Neural progenitor cell (in vitro differentiated cells): ENCODE measurements around the gene MYCBPAP. TPM values are rescaled to one million over a fixed set of nuclear protein-coding genes. Genes with fewer than 3 reads are reported as not detected.

Source experiments
- DNase-seq: peaks from one replicate; pipeline ENCODE4 v3.0.0-alpha.2; 2016; ENCODE audit warnings: low spot score
- H2AFZ ChIP-seq: fragments of 200-600 bp; sonication (generic); replicated peaks from 2 replicates; pipeline ENCODE4 v1.6.1; 2016; ENCODE audit warnings: antibody characterized with exemption
- H3F3A ChIP-seq: fragments of 200-600 bp; sonication (generic); 2 replicates; pipeline ENCODE4 v1.6.1; 2016; ENCODE audit warnings: antibody characterized with exemption, low read depth
- H3K27ac ChIP-seq: fragments of 200-600 bp; sonication (generic); 2 replicates; pipeline ENCODE4 v1.5.1; 2016; ENCODE audit warnings: mild to moderate bottlenecking
- H3K27me3 ChIP-seq: fragments of 200-600 bp; sonication (generic); 2 replicates; pipeline ENCODE4 v1.6.1; 2016; ENCODE audit warnings: mild to moderate bottlenecking, moderate library complexity
- H3K36me3 ChIP-seq: fragments of 200-600 bp; sonication (generic); 2 replicates; pipeline ENCODE4 v1.5.1; 2016
- H3K4me1 ChIP-seq: fragments of 200-600 bp; sonication (generic); 2 replicates; pipeline ENCODE4 v1.6.1; 2016; ENCODE audit warnings: mixed run types
- H3K4me2 ChIP-seq: fragments of 200-600 bp; sonication (generic); 2 replicates; pipeline ENCODE4 v1.6.1; 2016
- H3K4me3 ChIP-seq: fragments of 200-600 bp; sonication (generic); 2 replicates; pipeline ENCODE4 v1.5.1; 2016
- H3K79me2 ChIP-seq: fragments of 200-600 bp; sonication (generic); 2 replicates; pipeline ENCODE4 v1.6.1; 2016; ENCODE audit warnings: low read depth
- H3K9ac ChIP-seq: fragments of 200-600 bp; sonication (generic); 2 replicates; pipeline ENCODE4 v1.6.1; 2016
- H3K9me3 ChIP-seq: fragments of 200-600 bp; sonication (generic); 2 replicates; pipeline ENCODE4 v1.5.1; 2016; ENCODE audit warnings: low read depth
- H4K20me1 ChIP-seq: fragments of 200-600 bp; sonication (generic); 2 replicates; pipeline ENCODE4 v1.6.1; 2016; ENCODE audit warnings: low read depth
- H3K27ac Mint-ChIP-seq: 3 replicates; pipeline ENCODE4 v1.8.0; 2021; ENCODE audit warnings: mixed read lengths
- H3K27me3 Mint-ChIP-seq: 2 replicates; pipeline ENCODE4 v1.8.0; 2022; ENCODE audit warnings: low read depth, mild to moderate bottlenecking, inconsistent platforms, moderate library complexity, mixed read lengths; ENCODE audit not compliant: insufficient read depth
- H3K36me3 Mint-ChIP-seq: 3 replicates; pipeline ENCODE4 v1.8.0; 2021; ENCODE audit warnings: mixed read lengths
- H3K4me1 Mint-ChIP-seq: 3 replicates; pipeline ENCODE4 v1.8.0; 2021; ENCODE audit warnings: mixed read lengths
- H3K4me3 Mint-ChIP-seq: 3 replicates; pipeline ENCODE4 v1.8.0; 2021; ENCODE audit warnings: mild to moderate bottlenecking, moderate library complexity, mixed read lengths
- H3K9me3 Mint-ChIP-seq: 3 replicates; pipeline ENCODE4 v1.8.0; 2020; ENCODE audit warnings: mixed read lengths
- CTCF ChIP-seq: fragments of 200-600 bp; sonication (generic); IDR thresholded peaks from 2 replicates; pipeline ENCODE4 v1.5.1; 2017; ENCODE audit warnings: antibody characterized with exemption, mild to moderate bottlenecking
- EZH2 ChIP-seq: fragments of 200-600 bp; sonication (generic); IDR thresholded peaks from 2 replicates; pipeline ENCODE4 v1.6.1; 2017; ENCODE audit warnings: antibody characterized with exemption, mild to moderate bottlenecking, moderate library complexity
- EZH2phosphoT487 ChIP-seq: fragments of 200-600 bp; sonication (generic); IDR thresholded peaks from 2 replicates; pipeline ENCODE4 v1.6.1; 2017; ENCODE audit warnings: antibody characterized with exemption
- total RNA-seq: library from RNA; depleted of rRNA; stranded (reverse); fragments of >200 nt; gene quantifications from 2 replicates; pipeline ENCODE4 v1.2.3, GENCODE V29; 2015; ENCODE audit warnings: low replicate concordance

Gene MYCBPAP
- total RNA-seq, 1 donor from 2014 or later: 3.5 TPM

- Histone ChIP-seq H3F3A (no peaks in the 10 kb centered on the region), H3K36me3 (no peaks in the 10 kb centered on the region), H4K20me1 (peaks cover 11% of the 10 kb centered on the region), H3K4me2 (no peak overlapping the region), H3K27me3 (peaks cover 42% of the 10 kb centered on the region), H3K79me2 (no peaks in the 10 kb centered on the region), H3K27ac (no peak overlapping the region), H3K9ac (no peak overlapping the region), H2AFZ (no peak overlapping the region), H3K4me1 (peaks cover 25% of the 10 kb centered on the region), H3K9me3 (no peaks in the 10 kb centered on the region), H3K4me3 (no peak overlapping the region)
- no peak for TF ChIP-seq CTCF
- peaks cover 37% of the 10 kb centered on the region for H3K4me1 Mint-ChIP-seq
- no peak for DNase-seq
- no peak overlapping the region for H3K4me3 Mint-ChIP-seq
- peaks cover 18% of the 10 kb centered on the region for H3K27me3 Mint-ChIP-seq
- H3K36me3 Mint-ChIP-seq: no peaks in the 10 kb centered on the region
- H3K9me3 Mint-ChIP-seq: no peaks in the 10 kb centered on the region
- no peak overlapping the region for H3K27ac Mint-ChIP-seq
These were observed 26.7 kb downstream of the MYCBPAP start for GRCh38 chr17:50534979-50535326.

DNA sequence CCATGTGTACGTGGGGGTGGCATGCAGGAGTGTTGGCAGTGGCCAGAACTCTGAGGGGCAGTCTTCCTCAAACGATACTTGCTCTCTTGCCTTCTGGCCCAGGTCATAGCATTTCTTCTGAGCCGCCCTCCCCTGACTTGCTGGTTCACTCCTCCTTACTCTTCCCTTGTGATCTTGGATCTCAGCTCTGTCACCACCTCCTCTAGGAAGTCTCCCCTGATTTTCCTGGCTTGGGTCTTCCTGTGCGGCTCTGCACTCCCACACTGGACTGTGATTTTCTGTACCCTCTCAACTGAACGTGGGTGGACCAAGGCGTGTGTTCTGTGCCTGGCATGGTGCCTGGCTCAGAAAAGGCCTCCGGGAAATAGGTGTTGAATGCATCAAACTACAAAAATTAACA, 27.2 kb downstream of the MYCBPAP start:
- Histone ChIP-seq H3K27ac (no peak overlapping the region), H3K4me3 (no peak overlapping the region), H3K9me3 (no peaks in the 10 kb centered on the region), H3K36me3 (no peaks in the 10 kb centered on the region), H3K4me1 (peaks cover 25% of the 10 kb centered on the region), H2AFZ (no peak overlapping the region), H3F3A (no peaks in the 10 kb centered on the region), H3K27me3 (peaks cover 42% of the 10 kb centered on the region), H4K20me1 (peaks cover 11% of the 10 kb centered on the region), H3K79me2 (no peaks in the 10 kb centered on the region), H3K9ac (no peak overlapping the region), H3K4me2 (no peak overlapping the region)
- Mint-ChIP-seq H3K27ac (no peak overlapping the region), H3K4me1 (peaks cover 37% of the 10 kb centered on the region), H3K4me3 (peak overlapping the region; percentile 63), H3K36me3 (no peaks in the 10 kb centered on the region), H3K27me3 (peaks cover 18% of the 10 kb centered on the region), H3K9me3 (no peaks in the 10 kb centered on the region)
- DNase-seq: no peak
- TF ChIP-seq EZH2: no peak
- no peak for TF ChIP-seq EZH2phosphoT487
- no peak for TF ChIP-seq CTCF

GRCh38 chr17:50536683-50537646, 28.7 kb downstream of the MYCBPAP start:
- Mint-ChIP-seq H3K36me3 (no peaks in the 10 kb centered on the region), H3K9me3 (no peaks in the 10 kb centered on the region), H3K27me3 (peaks cover 14% of the 10 kb centered on the region), H3K27ac (peak overlapping the region; percentile 29), H3K4me3 (no peak overlapping the region), H3K4me1 (peaks cover 39% of the 10 kb centered on the region)
- H3K9me3 ChIP-seq: no peaks in the 10 kb centered on the region
- H3K9ac ChIP-seq: no peak overlapping the region
- no peak overlapping the region for H3K27ac ChIP-seq
- no peaks in the 10 kb centered on the region for H3F3A ChIP-seq
- peaks cover 11% of the 10 kb centered on the region for H4K20me1 ChIP-seq
- H2AFZ ChIP-seq: no peak overlapping the region
- H3K4me3 ChIP-seq: no peak overlapping the region
- H3K4me2 ChIP-seq: no peak overlapping the region
- TF ChIP-seq CTCF (no peak), EZH2 (no peak), EZH2phosphoT487 (no peak)
- no peaks in the 10 kb centered on the region for H3K36me3 ChIP-seq
- DNase-seq: no peak
- peaks cover 44% of the 10 kb centered on the region for H3K27me3 ChIP-seq
- H3K79me2 ChIP-seq: no peaks in the 10 kb centered on the region
- peaks cover 29% of the 10 kb centered on the region for H3K4me1 ChIP-seq
